GM12878 (cell line): ENCODE data around the gene FOXJ3. TPM values are rescaled to one million over a fixed set of nuclear protein-coding genes. Genes with fewer than 3 reads are reported as not detected.

ENCODE experiments used
- ATAC-seq: fragments of 200-7000 bp; cut with Tn5 transposase; 3 replicates; pipeline ENCODE4 v1.9.1; 2020; ENCODE audit warnings: mild to moderate bottlenecking, moderate library complexity
- BruUV-seq: library from RNA; stranded (reverse); fragments of 400-500 nt; replicated peaks from 2 replicates; lab custom pipeline; 2021; lab: Mats Ljungman, UMichigan
- CTCF ChIA-PET: fragments of 300-600 bp; sonication (Branson Sonifier 250); formaldehyde crosslinking; extraction: SDS; loops from one replicate; lab custom pipeline; 2021; ENCODE audit warnings: inconsistent platforms; lab: Yijun Ruan, JAX
- POLR2A ChIA-PET: fragments of 350-600 bp; formaldehyde crosslinking; extraction: SDS; loops from one replicate; lab custom pipeline; 2021; ENCODE audit warnings: inconsistent platforms; lab: Charles Lee
- RAD21 ChIA-PET: fragments of 300-600 bp; sonication (Branson Sonifier 250); formaldehyde crosslinking; loops from one replicate; lab custom pipeline; 2023; ENCODE audit warnings: antibody characterized with exemption; ENCODE audit not compliant: unreplicated experiment; lab: Charles Lee
- SMC1A ChIA-PET: fragments of 300-600 bp; sonication (Branson Sonifier 250); formaldehyde crosslinking; loops from one replicate; lab custom pipeline; 2023; ENCODE audit not compliant: unreplicated experiment, uncharacterized antibody; lab: Charles Lee
- DNase-seq: peaks from one replicate; pipeline ENCODE4 v3.0.0-alpha.2; 2011; ENCODE audit warnings: low read depth, low spot score
- FAIRE-seq: peaks from 3 replicates; lab custom pipeline; 2011; peaks lifted over from hg19 to GRCh38; lab: Jason Lieb, UNC
- H2AFZ ChIP-seq: 2 replicates; pipeline ENCODE4 v1.6.0; 2011; ENCODE audit warnings: low read depth, low read length, control low read depth; ENCODE audit not compliant: control insufficient read depth
- H3K27ac ChIP-seq: 2 replicates; pipeline ENCODE4 v1.5.1; 2011; ENCODE audit warnings: control low read depth; ENCODE audit not compliant: control insufficient read depth, insufficient read depth
- H3K27me3 ChIP-seq, 2 experiments: replicated peaks in 1 of 2; 2 replicates each; pipeline versions ENCODE4 v1.6.0 to v1.6.1; 2011; ENCODE audit warnings: low read length in 1 of 2; ENCODE audit not compliant: control insufficient read depth in 2 of 2, insufficient read depth in 2 of 2
- H3K36me3 ChIP-seq, 2 experiments: 2 replicates each; pipeline ENCODE4 v1.5.1; 2011; ENCODE audit warnings: low read length in 1 of 2; ENCODE audit not compliant: control insufficient read depth in 2 of 2, insufficient read depth in 2 of 2
- H3K4me1 ChIP-seq: 2 replicates; pipeline ENCODE4 v1.6.1; 2011; ENCODE audit warnings: mild to moderate bottlenecking, low read length, moderate library complexity, mixed read lengths; ENCODE audit not compliant: control insufficient read depth, insufficient read depth
- H3K4me2 ChIP-seq: 2 replicates; pipeline ENCODE4 v1.6.0; 2011; ENCODE audit warnings: control low read depth; ENCODE audit not compliant: control insufficient read depth, insufficient read depth
- H3K4me3 ChIP-seq: fragments of 200-600 bp; sonication (generic); 2 replicates; pipeline ENCODE4 v1.5.1; 2016
- H3K79me2 ChIP-seq: 2 replicates; pipeline ENCODE4 v1.6.0; 2011; ENCODE audit warnings: low read length; ENCODE audit not compliant: control insufficient read depth, insufficient read depth
- H3K9ac ChIP-seq: 2 replicates; pipeline ENCODE4 v1.8.0; 2011; ENCODE audit warnings: low read length, control low read depth, mixed read lengths; ENCODE audit not compliant: control insufficient read depth, insufficient read depth
- H3K9me3 ChIP-seq: replicated peaks from 3 replicates; pipeline ENCODE4 v1.5.1; 2011; ENCODE audit warnings: mild to moderate bottlenecking, low read length; ENCODE audit not compliant: control insufficient read depth, insufficient read depth
- H4K20me1 ChIP-seq: 2 replicates; pipeline ENCODE4 v1.6.0; 2011; ENCODE audit not compliant: control insufficient read depth, insufficient read depth
- CTCF ChIP-seq, 3 experiments: IDR thresholded peaks in 2 of 3; conservative IDR thresholded peaks in 1 of 3; 2 replicates each; pipeline ENCODE4 v1.5.1; 2011; ENCODE audit warnings: low read depth in 3 of 3, low read length in 3 of 3, mild to moderate bottlenecking in 3 of 3, control low read depth in 2 of 3, moderate library complexity in 2 of 3, inconsistent platforms in 1 of 3, mixed read lengths in 1 of 3; ENCODE audit not compliant: control insufficient read depth in 2 of 3, insufficient read depth in 1 of 3; ENCODE audit errors: extremely low read depth in 1 of 3
- FOS ChIP-seq: IDR thresholded peaks from 3 replicates; pipeline ENCODE4 v1.6.1; 2011; ENCODE audit warnings: borderline replicate concordance; ENCODE audit not compliant: insufficient read length; ENCODE audit errors: extremely low read depth
- FOXK2 ChIP-seq: fragments of 450-650 bp; IDR thresholded peaks from 2 replicates; pipeline ENCODE4 v1.6.1; 2017; ENCODE audit warnings: mild to moderate bottlenecking, moderate library complexity
- GABPA ChIP-seq: IDR thresholded peaks from 2 replicates; pipeline ENCODE4 v1.6.1; 2014; ENCODE audit warnings: antibody characterized with exemption, low read depth, mild to moderate bottlenecking, inconsistent platforms
- HDAC2 ChIP-seq: fragments of 200-600 bp; sonication (generic); IDR thresholded peaks from 2 replicates; pipeline ENCODE4 v1.6.1; 2017
- SUZ12 ChIP-seq: fragments of 200-600 bp; sonication (generic); IDR thresholded peaks from one replicate; pipeline ENCODE4 v1.6.1; 2018; ENCODE audit warnings: antibody characterized with exemption, mild to moderate bottlenecking; ENCODE audit not compliant: unreplicated experiment
- ZNF687 ChIP-seq: fragments of 450-650 bp; IDR thresholded peaks from 2 replicates; pipeline ENCODE4 v1.6.1; 2017; ENCODE audit warnings: mild to moderate bottlenecking, moderate library complexity
- WGBS: methylation state at CpG from one replicate; pipeline ENCODE4 v1.1.6; 2016; ENCODE audit warnings: low lambda C conversion rate; ENCODE audit not compliant: insufficient replicate concordance, insufficient coverage; ENCODE audit errors: missing lambda C conversion rate; 5-methylcytosine and 5-hydroxymethylcytosine counted together
- in situ Hi-C: fragments of 300-500 bp; cut with MboI; formaldehyde crosslinking; loops from 9 replicates; pipeline ENCODE4 v1.14.3; 2018; ENCODE audit warnings: mixed read lengths
- intact Hi-C: fragments of 100-400 bp; cut with micrococcal nuclease; formaldehyde crosslinking; loops from one replicate; pipeline ENCODE4 v1.14.2; 2022; ENCODE audit not compliant: unreplicated experiment
- polyA plus RNA-seq, 11 experiments: library from polyadenylated mRNA; depleted of rRNA in 4 of 11; unstranded in 6 of 11; stranded (reverse) in 5 of 11; fragments of >200 nt; fragmentation: Nextera tagmentation in 4 of 11; fragmentation: Illumina TruSeq in 1 of 11; extraction: Ambion mirVana in 4 of 11; extraction: Trizol in 1 of 11; gene quantifications; 1 replicate in 1 of 11; 2 replicates in 10 of 11; pipeline versions ENCODE4 v1.2.1 to v1.2.3, GENCODE V29; 2011 to 2016; ENCODE audit warnings: inconsistent platforms in 2 of 11, missing spikeins in 2 of 11, low read depth in 1 of 11
- total RNA-seq, 4 experiments: library from RNA; depleted of rRNA in 3 of 4; stranded (reverse); fragments of >200 nt in 3 of 4; fragmentation: Illumina TruSeq in 1 of 4; extraction: Trizol in 1 of 4; gene quantifications; 2 replicates each; pipeline versions ENCODE4 v1.2.1 to v1.2.3, GENCODE V29; 2013 to 2021

Gene FOXJ3
- total and polyA plus RNA-seq, 10 of the 15 experiments (the other 5 are each of a cell fraction or from before 2014, with no cell fraction given) = 9.5 to 54.2 (median 24.7) TPM

DNA sequence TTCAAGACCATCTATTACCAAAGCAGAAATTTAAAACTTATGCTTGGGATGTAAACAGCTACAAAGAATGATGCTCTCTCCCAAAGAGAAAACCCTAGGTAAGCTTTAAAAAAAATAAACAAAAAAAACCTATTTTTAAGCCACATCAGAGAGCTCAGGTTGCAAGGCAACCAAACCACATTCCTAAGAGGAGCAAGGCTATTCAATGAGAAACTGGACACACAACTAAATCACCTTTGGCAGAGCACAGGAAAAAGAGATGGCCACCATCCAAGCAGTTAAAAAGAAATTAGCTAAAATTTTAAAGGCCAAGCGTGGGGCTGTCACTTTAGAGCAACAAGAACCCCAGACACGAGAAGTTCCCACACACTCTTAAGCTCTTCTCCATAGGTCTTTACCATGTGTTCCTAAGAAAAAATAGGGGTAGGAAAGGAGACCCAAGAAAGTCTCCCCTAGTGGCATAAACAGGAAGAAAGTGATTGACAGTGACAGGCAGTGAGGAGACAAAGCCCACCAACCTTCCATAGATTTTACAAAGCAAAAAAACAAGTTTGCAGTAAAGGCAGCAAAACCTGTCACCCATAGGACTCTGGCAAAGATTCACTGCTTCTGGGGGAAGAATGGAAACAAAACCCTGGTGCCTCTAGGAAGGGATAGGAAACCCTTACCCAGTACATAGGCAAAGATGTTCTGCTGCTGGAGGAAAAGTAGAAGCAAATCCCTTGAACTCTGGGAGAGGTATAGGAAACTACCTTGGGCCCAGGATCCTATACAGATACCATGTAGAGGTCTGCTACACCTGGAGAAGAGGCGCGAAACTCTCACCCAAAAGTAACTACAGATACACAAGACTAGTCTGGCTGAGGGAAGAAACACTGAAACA is 68.5 kb downstream of the FOXJ3 start:
- CTCF ChIA-PET = interaction anchor here (0.7 to 1.1 kb wide), 3 partner anchors 11 to 93 kb away, joined by 3 read pairs; no protein-coding TSS in a partner anchor
- Histone ChIP-seq H3K27me3 (no peaks in the 10 kb centered on the region), H3K9me3 (no peaks in the 10 kb centered on the region; the same call in 2 of the 3 replicates), H3K4me2 (no peak overlapping the region), H3K36me3 (peaks cover 0 to 8% of the 10 kb centered on the region in 2 experiments; a peak in 2 of 4 replicates), H3K9ac (no peak overlapping the region), H3K4me1 (peaks cover 7% of the 10 kb centered on the region), H3K79me2 (peaks cover 25% of the 10 kb centered on the region), H2AFZ (no peak overlapping the region), H3K4me3 (no peak overlapping the region), H3K27ac (no peak overlapping the region), H4K20me1 (no peaks in the 10 kb centered on the region)
- POLR2A ChIA-PET = no interaction called here
- no TSS peak for BruUV-seq
- WGBS = 89% methylated on average over 4 of the region's 4 CpGs
- in situ Hi-C loops (no loop called here), intact Hi-C loops (no loop called here)
- no peak for FAIRE-seq
- RAD21 ChIA-PET = no interaction called here
- TF ChIP-seq CTCF (IDR thresholded peaks at IDR 0.05 in 2 of 3, conservative IDR thresholded peaks at IDR 0.05 in 1 of 3; ENCODE audit: control insufficient read depth in 2 of 3, extremely low read depth in 1 of 3, insufficient read depth in 1 of 3, low read depth in 3 of 3, low read length in 3 of 3) (0 out of 6 replicates have a peak, but pooled peaks of 1 of the 3 experiments have one; percentile 5), HDAC2 (no peak), ZNF687 (no peak), GABPA (no peak), FOXK2 (no peak), FOS (no peak), SUZ12 (no peak)
- SMC1A ChIA-PET = interaction anchor here (1.0 to 3.3 kb wide), 4 partner anchors 8 to 389 kb away, joined by 3 to 10 read pairs (median 3); no protein-coding TSS in a partner anchor
- ATAC-seq = no peak
- no peak for DNase-seq
